Cardiac fibroblast (primary cell): ENCODE results near the gene GOLGA8A.
"Not testable (repeated sequence)": the region's sequence is repeated elsewhere in the genome, so short reads cannot be mapped to it uniquely, and the experiment has no call there.

Experiments used
- DNase-seq, 2 donors: peaks; one replicate each; pipeline versions ENCODE4 v3.0.0 to v3.0.0-alpha.2; 2010; ENCODE audit warnings: low read depth in 2 of 2
- H3K4me3 ChIP-seq, 2 donors: replicated peaks in 1 of 2; 1 replicate in 1 of 2; 2 replicates in 1 of 2; pipeline ENCODE4 v1.5.1; 2011; ENCODE audit warnings: low read depth in 2 of 2, low read length in 2 of 2, mild to moderate bottlenecking in 2 of 2, moderate library complexity in 1 of 2

The GOLGA8A gene

GRCh38 chr15:34392981-34393380 lies 44.6 kb downstream of the GOLGA8A start:
- DNase-seq, H3K4me3 ChIP-seq: not testable (repeated sequence)

GRCh38 chr15:34389594-34390086 lies 48.0 kb downstream of the GOLGA8A start:
- not testable (repeated sequence) for DNase-seq, H3K4me3 ChIP-seq
